AG04449 (cell line): ENCODE measurements around the gene PDGFB.

ENCODE experiments used
- CTCF ChIA-PET: fragments of 350-600 bp; formaldehyde crosslinking; extraction: SDS; loops from one replicate; lab custom pipeline; 2021; ENCODE audit warnings: antibody characterized with exemption; lab: Yijun Ruan, JAX
- POLR2A ChIA-PET: fragments of 400-600, 350-600 bp; formaldehyde crosslinking; extraction: SDS; loops from one replicate; lab custom pipeline; 2020; ENCODE audit warnings: antibody characterized with exemption, inconsistent platforms; lab: Yijun Ruan, JAX
- DNase-seq: peaks from one replicate; pipeline ENCODE4 v3.0.0-alpha.2; 2010; ENCODE audit warnings: low read depth, low spot score
- H3K4me3 ChIP-seq: 2 replicates; pipeline ENCODE4 v1.5.1; 2011; ENCODE audit warnings: low read depth, mild to moderate bottlenecking, control low read depth, low read length
- TF ChIP-seq, protein P1 (sequence below): IDR thresholded peaks from one replicate; pipeline ENCODE4 v1.5.1; 2011; ENCODE audit warnings: mild to moderate bottlenecking, moderate library complexity, low read length, control low read depth, inconsistent platforms; ENCODE audit not compliant: insufficient read depth; ENCODE audit errors: missing control alignments

Gene PDGFB

DNA sequence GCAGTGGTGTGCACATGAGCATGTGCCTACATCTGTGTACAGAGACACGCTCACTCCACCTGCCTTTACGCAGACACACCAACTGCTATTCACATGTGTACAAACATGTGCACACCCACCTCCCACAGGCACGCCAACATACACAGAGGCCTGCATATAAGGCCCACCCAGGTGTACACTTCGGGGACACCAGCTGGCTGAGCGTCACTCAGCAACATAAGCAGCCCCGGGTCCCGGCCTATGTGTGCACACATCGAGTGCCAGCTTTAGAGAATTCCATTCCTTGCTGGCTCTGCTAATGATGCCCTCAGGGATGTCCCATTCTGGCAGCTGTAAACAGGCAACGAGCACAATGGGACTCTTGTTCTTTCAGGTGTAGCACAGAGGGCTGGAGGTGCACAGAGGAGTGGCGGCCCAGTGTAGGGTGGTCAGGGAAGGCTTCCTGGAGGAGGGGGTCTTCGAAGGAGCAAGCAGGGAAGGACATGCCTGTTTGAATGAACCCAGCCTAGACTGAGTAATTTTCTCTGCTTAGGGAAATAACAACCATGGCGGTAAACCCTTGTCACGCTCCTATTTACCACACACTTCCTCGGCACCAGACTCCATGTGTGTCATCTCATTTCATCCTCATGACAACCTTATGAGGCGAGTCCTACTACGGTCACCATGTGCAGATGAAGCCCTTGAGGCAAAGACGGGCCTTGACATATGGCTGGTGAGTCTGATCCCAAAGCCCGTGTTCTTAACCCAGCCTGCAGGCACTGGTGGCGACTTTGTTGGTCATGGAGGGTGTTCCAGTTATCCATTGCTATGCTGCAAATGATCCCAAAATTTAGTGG, 39.6 kb upstream of the PDGFB start:
- TF ChIP-seq, protein P1, sequence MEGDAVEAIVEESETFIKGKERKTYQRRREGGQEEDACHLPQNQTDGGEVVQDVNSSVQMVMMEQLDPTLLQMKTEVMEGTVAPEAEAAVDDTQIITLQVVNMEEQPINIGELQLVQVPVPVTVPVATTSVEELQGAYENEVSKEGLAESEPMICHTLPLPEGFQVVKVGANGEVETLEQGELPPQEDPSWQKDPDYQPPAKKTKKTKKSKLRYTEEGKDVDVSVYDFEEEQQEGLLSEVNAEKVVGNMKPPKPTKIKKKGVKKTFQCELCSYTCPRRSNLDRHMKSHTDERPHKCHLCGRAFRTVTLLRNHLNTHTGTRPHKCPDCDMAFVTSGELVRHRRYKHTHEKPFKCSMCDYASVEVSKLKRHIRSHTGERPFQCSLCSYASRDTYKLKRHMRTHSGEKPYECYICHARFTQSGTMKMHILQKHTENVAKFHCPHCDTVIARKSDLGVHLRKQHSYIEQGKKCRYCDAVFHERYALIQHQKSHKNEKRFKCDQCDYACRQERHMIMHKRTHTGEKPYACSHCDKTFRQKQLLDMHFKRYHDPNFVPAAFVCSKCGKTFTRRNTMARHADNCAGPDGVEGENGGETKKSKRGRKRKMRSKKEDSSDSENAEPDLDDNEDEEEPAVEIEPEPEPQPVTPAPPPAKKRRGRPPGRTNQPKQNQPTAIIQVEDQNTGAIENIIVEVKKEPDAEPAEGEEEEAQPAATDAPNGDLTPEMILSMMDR = no peak
- H3K4me3 ChIP-seq = no peak overlapping the region
- DNase-seq = no peak
- POLR2A ChIA-PET = no interaction called here
- CTCF ChIA-PET = no interaction called here

DNA sequence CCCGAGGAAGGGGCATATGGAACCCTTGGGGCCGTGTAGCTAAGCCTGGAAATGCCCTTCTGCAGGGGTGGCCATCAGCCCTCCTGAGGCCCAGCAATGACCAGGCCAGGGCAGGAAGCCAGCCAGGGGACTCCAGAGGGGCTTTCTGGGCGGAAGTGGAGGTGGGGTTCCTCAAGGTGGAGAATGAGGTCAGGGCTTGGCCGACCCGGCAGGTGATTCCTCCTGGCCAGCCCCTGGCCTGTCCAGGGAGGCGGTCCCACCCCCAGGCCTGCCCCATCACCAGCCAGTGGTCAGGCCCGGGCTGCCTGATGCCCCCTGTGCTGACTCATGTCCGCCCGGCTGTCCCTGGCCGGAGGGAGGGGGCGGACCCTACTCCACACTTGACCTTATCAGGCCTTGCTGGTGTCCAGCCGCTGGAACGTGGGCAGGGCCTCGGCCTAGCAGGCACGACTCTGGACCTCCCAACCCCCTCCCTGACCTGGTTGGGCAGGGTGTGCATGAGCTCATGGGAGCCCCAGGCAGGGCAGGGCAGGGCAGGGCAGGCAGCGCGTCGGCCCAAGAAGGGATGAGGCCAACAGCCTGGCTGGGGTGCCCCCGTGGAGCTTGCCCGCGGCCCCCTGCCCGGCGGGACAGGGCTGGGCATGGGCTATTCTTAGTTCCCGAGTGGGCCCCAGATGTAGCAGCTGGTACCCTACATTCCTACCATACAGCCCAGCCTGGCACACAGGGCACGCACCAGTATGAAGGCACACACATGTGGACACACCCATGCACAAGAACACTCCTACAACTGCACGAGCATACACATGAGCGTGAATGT, 38.8 kb upstream of the PDGFB start:
- CTCF ChIA-PET = no interaction called here

DNA sequence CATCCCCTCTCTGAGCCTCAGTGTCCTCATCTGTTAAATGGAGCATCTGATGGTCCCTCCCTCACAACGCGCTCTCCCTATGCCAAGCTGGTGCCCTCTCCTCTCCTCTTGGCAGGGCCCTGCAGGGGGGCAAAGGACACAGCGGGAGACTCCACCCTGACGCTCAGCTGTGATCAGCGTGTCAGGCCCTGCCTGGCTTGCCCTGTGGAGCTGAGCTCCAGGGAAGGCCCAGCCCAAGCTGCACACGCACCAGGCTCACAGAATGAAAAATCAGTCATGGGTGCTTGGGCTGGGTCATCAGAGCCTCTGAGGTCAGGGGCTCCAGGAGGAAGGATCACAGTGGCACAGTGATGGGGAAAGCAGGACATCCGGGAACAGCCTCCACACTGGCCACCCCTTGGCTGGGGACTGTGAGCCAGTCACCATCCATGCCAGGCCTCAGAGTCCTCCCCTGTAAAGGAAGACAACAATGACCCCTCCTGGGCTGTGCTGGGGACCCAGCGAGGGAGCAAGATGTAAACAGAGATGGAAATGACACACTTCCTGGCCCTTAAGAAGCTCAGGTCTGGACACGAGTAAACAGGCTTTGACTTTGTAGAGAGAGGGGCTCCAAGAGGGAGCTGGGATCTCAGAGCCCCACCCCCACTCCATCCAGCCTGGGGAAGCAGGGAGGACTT, 38.0 kb upstream of the PDGFB start:
- TF ChIP-seq, protein P1 = no peak
- DNase-seq = no peak
- CTCF ChIA-PET = no interaction called here
- POLR2A ChIA-PET = no interaction called here
- no peak overlapping the region for H3K4me3 ChIP-seq

More for the DNA sequence above, 38.8 kb upstream of the PDGFB start:
- DNase-seq = no peak
- POLR2A ChIA-PET = no interaction called here
- no peak overlapping the region for H3K4me3 ChIP-seq
- TF ChIP-seq, protein P1 = no peak

DNA sequence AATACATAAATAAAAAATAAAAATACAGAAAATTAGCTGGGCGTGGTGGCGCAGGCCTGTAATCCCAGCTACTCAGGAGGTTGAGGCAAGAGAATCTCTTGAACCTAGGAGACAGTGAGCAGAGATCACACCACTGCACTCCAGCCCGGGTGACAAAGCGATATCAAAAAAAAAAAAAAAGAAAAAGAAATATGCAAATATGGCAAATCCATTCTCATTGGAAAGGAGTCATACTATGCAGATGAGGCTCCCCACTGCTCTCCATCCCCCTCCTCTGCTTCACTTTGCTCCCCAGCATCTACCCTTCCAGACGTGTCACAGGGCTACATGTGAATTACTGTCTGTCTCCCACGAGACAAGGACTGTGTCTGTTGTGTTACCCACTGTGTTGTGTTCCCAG, 36.3 kb upstream of the PDGFB start:
- ChIA-PET CTCF (no interaction called here), POLR2A (no interaction called here)
- TF ChIP-seq, protein P1 = no peak
- no peak overlapping the region for H3K4me3 ChIP-seq
- no peak for DNase-seq

DNA sequence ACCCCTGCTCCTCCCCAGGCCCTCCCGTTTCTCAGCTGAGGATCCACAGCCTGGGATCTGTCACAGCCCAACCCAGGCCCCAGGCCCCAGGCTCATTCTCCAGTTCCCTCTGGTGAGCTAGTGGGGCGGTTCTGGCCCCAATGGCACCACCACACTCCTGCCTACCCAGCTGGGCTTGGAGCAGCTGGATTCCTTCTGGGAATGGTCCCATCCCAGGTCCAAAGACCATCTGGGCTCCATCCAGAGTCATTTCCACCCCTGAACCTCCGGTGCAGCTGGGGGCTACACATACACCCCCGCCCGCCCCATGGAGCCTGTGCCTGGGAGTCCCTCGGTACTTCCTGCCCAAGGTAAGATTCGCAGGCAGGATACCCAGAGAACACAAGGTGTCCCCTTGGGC, 35.5 kb upstream of the PDGFB start:
- POLR2A ChIA-PET = no interaction called here
- DNase-seq = no peak
- TF ChIP-seq, protein P1 = no peak
- no peak overlapping the region for H3K4me3 ChIP-seq
- CTCF ChIA-PET = interaction anchor here (1.6 to 1.8 kb wide), 2 partner anchors 10 to 11 kb away, joined by 3 to 4 read pairs; no protein-coding TSS in a partner anchor
